HEK293T (cell line): ENCODE data around the gene KCTD8.

Source experiments
- ARNT ChIP-seq: fragments of 450-650 bp; IDR thresholded peaks from 2 replicates; pipeline ENCODE4 v1.6.1; 2017; ENCODE audit warnings: mild to moderate bottlenecking
- BHLHE40 ChIP-seq: fragments of 450-650 bp; IDR thresholded peaks from 2 replicates; pipeline ENCODE4 v1.6.1; 2016; ENCODE audit warnings: mild to moderate bottlenecking, moderate library complexity, borderline replicate concordance
- ELF4 ChIP-seq: fragments of 450-650 bp; IDR thresholded peaks from 2 replicates; pipeline ENCODE4 v1.6.1; 2017; ENCODE audit warnings: antibody characterized with exemption
- FOXA1 ChIP-seq: fragments of 450-650 bp; IDR thresholded peaks from 2 replicates; pipeline ENCODE4 v1.6.1; 2016; ENCODE audit warnings: mild to moderate bottlenecking
- FOXK2 ChIP-seq: fragments of 450-650 bp; IDR thresholded peaks from 2 replicates; pipeline ENCODE4 v1.6.1; 2016; ENCODE audit warnings: mild to moderate bottlenecking
- FOXM1 ChIP-seq: fragments of 450-650 bp; IDR thresholded peaks from 2 replicates; pipeline ENCODE4 v1.6.1; 2017; ENCODE audit warnings: mild to moderate bottlenecking, borderline replicate concordance
- HDGF ChIP-seq: fragments of 450-650 bp; IDR thresholded peaks from 2 replicates; pipeline ENCODE4 v1.6.1; 2017; ENCODE audit warnings: antibody characterized with exemption, borderline replicate concordance
- L3MBTL2 ChIP-seq: fragments of 450-650 bp; conservative IDR thresholded peaks from 2 replicates; pipeline ENCODE4 v1.6.1; 2016; ENCODE audit warnings: mild to moderate bottlenecking
- LEF1 ChIP-seq: fragments of 450-650 bp; IDR thresholded peaks from 2 replicates; pipeline ENCODE4 v1.6.1; 2017; ENCODE audit warnings: mild to moderate bottlenecking, borderline replicate concordance
- NFRKB ChIP-seq: fragments of 450-650 bp; IDR thresholded peaks from 2 replicates; pipeline ENCODE4 v1.6.1; 2016; ENCODE audit warnings: mild to moderate bottlenecking, moderate library complexity
- PKNOX1 ChIP-seq: fragments of 450-650 bp; IDR thresholded peaks from 2 replicates; pipeline ENCODE4 v1.6.1; 2016
- SP1 ChIP-seq: fragments of 450-650 bp; IDR thresholded peaks from 2 replicates; pipeline ENCODE4 v1.6.1; 2017
- SUZ12 ChIP-seq: fragments of 450-650 bp; IDR thresholded peaks from 2 replicates; pipeline ENCODE4 v1.6.1; 2016; ENCODE audit warnings: mild to moderate bottlenecking
- TARDBP ChIP-seq: fragments of 450-650 bp; IDR thresholded peaks from 2 replicates; pipeline ENCODE4 v1.6.1; 2016

- no peak for TF ChIP-seq TARDBP
- no peak for TF ChIP-seq L3MBTL2
- no peak for TF ChIP-seq SUZ12
- TF ChIP-seq ELF4 = no peak
- TF ChIP-seq SP1 = no peak
- no peak for TF ChIP-seq FOXK2
- TF ChIP-seq BHLHE40 = no peak
- TF ChIP-seq FOXM1 = no peak
- no peak for TF ChIP-seq LEF1
- no peak for TF ChIP-seq ARNT
- TF ChIP-seq PKNOX1 = no peak
- TF ChIP-seq HDGF = no peak
- TF ChIP-seq FOXA1 = no peak
- TF ChIP-seq NFRKB = no peak
Measured at GRCh38 chr4:44256414-44256813, 192.2 kb downstream of the KCTD8 start.
